DOHH2 (cell line): ENCODE results near the gene CYP2W1.

ENCODE experiments used
- H3F3A ChIP-seq: fragments of 200-600 bp; sonication (generic), shearing (Covaris generic); 2 replicates; pipeline ENCODE4 v1.6.0; 2016; ENCODE audit warnings: antibody characterized with exemption, mild to moderate bottlenecking; ENCODE audit not compliant: control insufficient read depth, insufficient read depth
- H3K27ac ChIP-seq: fragments of 200-600 bp; sonication (generic); 2 replicates; pipeline ENCODE4 v1.5.1; 2014; ENCODE audit warnings: low read depth, mild to moderate bottlenecking, low read length, moderate library complexity
- H3K27me3 ChIP-seq: fragments of 200-600 bp; sonication (generic); 2 replicates; pipeline ENCODE4 v1.6.1; 2014; ENCODE audit warnings: mild to moderate bottlenecking, low read length, mixed read lengths; ENCODE audit not compliant: control insufficient read depth
- H3K36me3 ChIP-seq: fragments of 200-600 bp; sonication (generic); 2 replicates; pipeline ENCODE4 v1.6.1; 2014; ENCODE audit warnings: mild to moderate bottlenecking, low read length, moderate library complexity, mixed read lengths; ENCODE audit not compliant: control insufficient read depth
- H3K4me1 ChIP-seq: fragments of 200-600 bp; sonication (generic); 2 replicates; pipeline ENCODE4 v1.6.1; 2014; ENCODE audit warnings: mild to moderate bottlenecking, low read length, mixed read lengths; ENCODE audit not compliant: control insufficient read depth
- H3K4me2 ChIP-seq: fragments of 200-600 bp; sonication (generic); 2 replicates; pipeline ENCODE4 v1.6.0; 2014; ENCODE audit warnings: mild to moderate bottlenecking, low read length, moderate library complexity
- H3K4me3 ChIP-seq: fragments of 200-600 bp; sonication (generic); 2 replicates; pipeline ENCODE4 v1.5.1; 2014; ENCODE audit warnings: mild to moderate bottlenecking, low read length, mixed read lengths
- H3K79me2 ChIP-seq: fragments of 200-600 bp; sonication (generic); 2 replicates; pipeline ENCODE4 v1.6.1; 2014; ENCODE audit warnings: mild to moderate bottlenecking, low read length, mixed read lengths; ENCODE audit not compliant: control insufficient read depth
- H3K9me2 ChIP-seq: fragments of 200-600 bp; sonication (generic); replicated peaks from 2 replicates; pipeline ENCODE4 v1.6.1; 2014; ENCODE audit warnings: mild to moderate bottlenecking, low read length, mixed read lengths; ENCODE audit not compliant: control insufficient read depth
- H3K9me3 ChIP-seq: fragments of 200-600 bp; sonication (generic); 2 replicates; pipeline ENCODE4 v1.6.1; 2014; ENCODE audit warnings: antibody characterized with exemption, low read length, mixed read lengths; ENCODE audit not compliant: control insufficient read depth, insufficient read depth
- H4K20me1 ChIP-seq: fragments of 200-600 bp; sonication (generic); 2 replicates; pipeline ENCODE4 v1.6.0; 2014; ENCODE audit warnings: low read depth, mild to moderate bottlenecking, antibody characterized with exemption, low read length, moderate library complexity; ENCODE audit not compliant: control insufficient read depth, insufficient read depth
- CTCF ChIP-seq: fragments of 200-600 bp; sonication (generic); IDR thresholded peaks from one replicate; pipeline ENCODE4 v1.5.1; 2014; ENCODE audit warnings: antibody characterized with exemption, mild to moderate bottlenecking, low read depth, low read length; ENCODE audit not compliant: poor library complexity, severe bottlenecking
- EZH2phosphoT487 ChIP-seq: fragments of 200-600 bp; sonication (generic); IDR thresholded peaks from 2 replicates; pipeline ENCODE4 v1.6.1; 2017; ENCODE audit warnings: borderline replicate concordance, mild to moderate bottlenecking, antibody characterized with exemption, low read length, moderate library complexity, mixed read lengths

The CYP2W1 gene

GRCh38 chr7:951881-952547 is 31.0 kb upstream of the CYP2W1 start:
- H4K20me1 ChIP-seq = peaks cover 4% of the 10 kb centered on the region; the same call in 1 of the 2 replicates
- no peaks in the 10 kb centered on the region for H3K9me3 ChIP-seq
- peaks cover 27% of the 10 kb centered on the region for H3K4me1 ChIP-seq
- no peaks in the 10 kb centered on the region for H3K79me2 ChIP-seq
- H3K9me2 ChIP-seq = no peaks in the 10 kb centered on the region
- H3K27me3 ChIP-seq = peaks cover 38% of the 10 kb centered on the region
- H3K36me3 ChIP-seq = no peaks in the 10 kb centered on the region
- no peak overlapping the region for H3K27ac ChIP-seq
- H3F3A ChIP-seq = no peaks in the 10 kb centered on the region; the same call in 1 of the 2 replicates
- TF ChIP-seq CTCF = no peak
- H3K4me2 ChIP-seq = no peak overlapping the region
- no peak overlapping the region for H3K4me3 ChIP-seq

DNA sequence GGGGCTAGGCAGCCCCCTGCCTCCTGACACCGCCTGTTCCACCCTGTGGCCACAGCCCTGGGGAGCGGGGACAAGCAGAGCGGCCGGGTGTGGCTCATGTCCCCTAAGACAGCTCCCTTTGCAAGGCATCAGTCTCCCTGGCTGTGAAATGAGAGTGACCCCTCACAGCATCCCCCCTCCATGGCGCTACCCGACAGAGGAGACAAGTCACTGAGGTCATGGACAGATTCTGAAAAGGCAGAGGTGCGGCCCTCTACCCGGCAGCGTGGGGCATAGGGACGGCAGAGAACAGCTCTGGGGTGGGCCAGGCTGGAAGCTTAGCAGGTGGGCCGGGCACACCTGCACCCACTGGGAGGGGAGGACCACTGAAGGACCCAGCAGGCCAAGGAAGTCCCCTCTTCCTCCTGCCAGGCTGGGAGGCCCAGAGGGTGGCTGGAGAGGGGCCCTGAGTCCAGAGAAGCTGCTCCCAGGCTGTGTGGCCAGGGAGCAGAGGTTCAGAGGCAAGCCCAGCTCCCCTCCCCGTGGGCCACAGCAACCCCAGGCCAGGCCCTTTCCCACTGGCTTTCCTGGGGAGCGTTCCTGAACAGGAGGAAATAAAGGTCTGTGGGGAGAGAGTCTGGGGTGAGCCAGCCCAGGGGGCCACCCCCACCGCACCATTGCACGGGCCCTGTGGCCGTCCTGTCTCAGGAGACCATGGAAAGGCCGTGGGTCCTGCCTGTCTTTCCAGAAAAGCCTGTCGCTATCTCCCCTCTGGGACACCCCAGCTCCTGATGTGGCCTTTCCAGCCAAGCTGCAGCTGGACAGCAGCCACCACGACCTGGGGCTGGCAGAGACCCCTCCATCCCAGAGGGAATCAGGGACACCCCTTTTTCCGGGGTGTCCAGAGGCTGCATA is 30.2 kb upstream of the CYP2W1 start:
- Histone ChIP-seq H3K9me2 (no peaks in the 10 kb centered on the region), H3K4me1 (peaks cover 34% of the 10 kb centered on the region), H3K36me3 (no peaks in the 10 kb centered on the region), H3K4me3 (no peak overlapping the region), H3K27ac (no peak overlapping the region), H3F3A (no peaks in the 10 kb centered on the region; the same call in 1 of the 2 replicates), H4K20me1 (peaks cover 4% of the 10 kb centered on the region; the same call in 1 of the 2 replicates), H3K9me3 (no peaks in the 10 kb centered on the region), H3K4me2 (no peak overlapping the region), H3K79me2 (no peaks in the 10 kb centered on the region), H3K27me3 (peaks cover 41% of the 10 kb centered on the region)
- TF ChIP-seq CTCF (no peak), EZH2phosphoT487 (no peak)

DNA sequence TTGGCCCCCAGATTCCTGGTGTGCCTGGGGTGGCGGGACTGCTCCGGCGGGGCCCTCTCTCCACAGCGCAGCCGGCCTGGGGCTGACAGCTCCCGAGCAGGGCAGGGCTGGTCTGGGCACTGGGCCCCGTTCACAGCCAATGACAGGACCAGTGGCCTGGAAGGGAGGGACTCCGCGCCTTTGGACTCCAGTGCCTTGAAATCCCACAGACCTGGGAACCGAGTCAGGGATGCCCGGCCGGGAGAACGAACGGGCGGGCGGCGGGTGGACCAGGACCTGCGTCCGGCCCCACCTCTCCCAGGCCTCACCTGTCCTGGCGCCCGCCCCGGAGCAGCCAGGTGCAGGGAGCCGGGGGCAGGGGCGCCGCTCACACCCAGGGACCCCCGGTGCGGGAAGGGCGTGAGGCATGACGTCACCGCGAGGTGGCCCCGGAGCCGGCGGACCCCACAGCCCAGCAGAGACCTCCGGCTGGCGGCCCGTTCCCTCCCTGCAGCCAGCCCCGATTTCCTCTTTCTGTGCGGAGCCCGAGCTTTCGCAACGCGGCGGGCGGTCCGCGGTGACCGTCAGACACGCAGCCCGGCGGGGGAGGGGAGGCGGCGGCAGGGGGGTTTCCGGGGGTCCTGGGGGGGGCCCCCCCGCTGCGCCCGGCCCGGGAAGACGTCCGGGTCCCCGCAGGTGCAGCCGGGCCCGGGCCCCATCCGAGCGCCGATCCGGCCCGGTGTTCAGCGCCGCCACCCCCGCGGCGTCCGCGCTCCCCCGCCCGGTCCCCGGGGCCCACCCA is 29.2 kb upstream of the CYP2W1 start:
- peak overlapping the region; percentile 46 for H3K4me2 ChIP-seq
- H3F3A ChIP-seq = no peaks in the 10 kb centered on the region; the same call in 1 of the 2 replicates
- H3K9me2 ChIP-seq = no peaks in the 10 kb centered on the region
- H3K4me1 ChIP-seq = peaks cover 38% of the 10 kb centered on the region
- no peaks in the 10 kb centered on the region for H3K36me3 ChIP-seq
- no peak overlapping the region for H3K27ac ChIP-seq
- H3K27me3 ChIP-seq = peaks cover 41% of the 10 kb centered on the region
- H3K9me3 ChIP-seq = no peaks in the 10 kb centered on the region
- H3K79me2 ChIP-seq = no peaks in the 10 kb centered on the region
- TF ChIP-seq EZH2phosphoT487 (0 out of 2 replicates have a peak, but pooled peaks have one; percentile 57), CTCF (no peak)
- peaks cover 4% of the 10 kb centered on the region; the same call in 1 of the 2 replicates for H4K20me1 ChIP-seq
- peak overlapping the region; percentile 12; the same call in 1 of the 2 replicates for H3K4me3 ChIP-seq
